ENCODE measurements around the gene IL17RD. TPM values are rescaled to one million over a fixed set of nuclear protein-coding genes. Genes with fewer than 3 reads are reported as not detected.

Gene IL17RD
- total and polyA plus RNA-seq, 2 of the 4 experiments (the other 2 are of a cell fraction), result 0.72 to 0.92 TPM

GRCh38 chr3:57170946-57171345 is 5.8 kb upstream of the IL17RD start:
- no peak overlapping the region for H3K14ac ChIP-seq (replicated peaks; ENCODE audit: low read depth, low read length)
- in situ Hi-C loops (cut with MboI; ENCODE audit: low sequenced_read_pairs) (loop anchor here (25.0 kb wide), 1 partner anchor 391 kb away; the partner anchor contains the start of gene PDE12), intact Hi-C loops (cut with micrococcal nuclease) (loop anchor here (2.0 to 10.0 kb wide), 6 partner anchors 56 to 681 kb away; partner anchors contain the start of genes APPL1 and PDE12), dilution Hi-C loops (cut with HindIII; ENCODE audit: low sequenced_read_pairs, unreplicated experiment) (no loop called here)
- H3K4me2 ChIP-seq (ENCODE audit: low read depth, low read length), result no peak overlapping the region
- ATAC-seq (ENCODE audit: low read depth) (no peak), DNase-seq (no peak)
- no TSS peak for BruUV-seq (replicated peaks)
- no peaks in the 10 kb centered on the region for H3K79me1 ChIP-seq (ENCODE audit: low read depth in 1 of 2, low read length in 2 of 2)
- ChIA-PET CTCF (interaction anchor here (0.6 to 1.4 kb wide), 3 partner anchors 59 to 176 kb away, joined by 3 read pairs; no protein-coding TSS in a partner anchor), POLR2A (ENCODE audit: unreplicated experiment) (interaction anchor here (0.7 kb wide), 1 partner anchor 17 kb away, joined by 3 read pairs; no protein-coding TSS in a partner anchor)
- no peaks in the 10 kb centered on the region for H3K36me3 ChIP-seq (ENCODE audit: control insufficient read depth, insufficient read depth, low read length)
- no peaks in the 10 kb centered on the region for H3K9me3 ChIP-seq (ENCODE audit: control insufficient read depth, insufficient read depth, low read length)
- no peak overlapping the region for H2BK120ac ChIP-seq (ENCODE audit: low read depth, low read length)
- H3K56ac ChIP-seq (ENCODE audit: extremely low read depth, insufficient read depth, low read length), result no peak overlapping the region
- no peak overlapping the region for H4K91ac ChIP-seq (ENCODE audit: insufficient read depth, low read depth, low read length)
- TF ChIP-seq RFX5 (IDR thresholded peaks at IDR 0.05; ENCODE audit: low read depth, low read length) (no peak), SMC3 (IDR thresholded peaks at IDR 0.05; ENCODE audit: low read depth, low read length) (no peak), POLR2A (IDR thresholded peaks at IDR 0.05; ENCODE audit: low read depth, low read length) (no peak), NFE2L2 (IDR thresholded peaks at IDR 0.05; ENCODE audit: low read depth, low read length) (no peak), MXI1 (IDR thresholded peaks at IDR 0.05; ENCODE audit: borderline replicate concordance, low read depth, low read length) (no peak), CHD1 (IDR thresholded peaks at IDR 0.05; ENCODE audit: low read depth, low read length) (no peak), RAD21 (IDR thresholded peaks at IDR 0.05; ENCODE audit: low read length) (no peak), MAFK (IDR thresholded peaks at IDR 0.05; ENCODE audit: low read depth, low read length) (no peak), CEBPB (IDR thresholded peaks at IDR 0.05; ENCODE audit: low read depth, low read length) (no peak), MAZ (IDR thresholded peaks at IDR 0.05; ENCODE audit: borderline replicate concordance, low read depth, low read length) (no peak), BHLHE40 (IDR thresholded peaks at IDR 0.05; ENCODE audit: low read depth, low read length) (no peak)
- TF ChIP-seq, protein P1, sequence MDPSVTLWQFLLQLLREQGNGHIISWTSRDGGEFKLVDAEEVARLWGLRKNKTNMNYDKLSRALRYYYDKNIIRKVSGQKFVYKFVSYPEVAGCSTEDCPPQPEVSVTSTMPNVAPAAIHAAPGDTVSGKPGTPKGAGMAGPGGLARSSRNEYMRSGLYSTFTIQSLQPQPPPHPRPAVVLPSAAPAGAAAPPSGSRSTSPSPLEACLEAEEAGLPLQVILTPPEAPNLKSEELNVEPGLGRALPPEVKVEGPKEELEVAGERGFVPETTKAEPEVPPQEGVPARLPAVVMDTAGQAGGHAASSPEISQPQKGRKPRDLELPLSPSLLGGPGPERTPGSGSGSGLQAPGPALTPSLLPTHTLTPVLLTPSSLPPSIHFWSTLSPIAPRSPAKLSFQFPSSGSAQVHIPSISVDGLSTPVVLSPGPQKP (IDR thresholded peaks at IDR 0.05; ENCODE audit: borderline replicate concordance, low read depth, low read length), result no peak
- TF ChIP-seq, protein P2, sequence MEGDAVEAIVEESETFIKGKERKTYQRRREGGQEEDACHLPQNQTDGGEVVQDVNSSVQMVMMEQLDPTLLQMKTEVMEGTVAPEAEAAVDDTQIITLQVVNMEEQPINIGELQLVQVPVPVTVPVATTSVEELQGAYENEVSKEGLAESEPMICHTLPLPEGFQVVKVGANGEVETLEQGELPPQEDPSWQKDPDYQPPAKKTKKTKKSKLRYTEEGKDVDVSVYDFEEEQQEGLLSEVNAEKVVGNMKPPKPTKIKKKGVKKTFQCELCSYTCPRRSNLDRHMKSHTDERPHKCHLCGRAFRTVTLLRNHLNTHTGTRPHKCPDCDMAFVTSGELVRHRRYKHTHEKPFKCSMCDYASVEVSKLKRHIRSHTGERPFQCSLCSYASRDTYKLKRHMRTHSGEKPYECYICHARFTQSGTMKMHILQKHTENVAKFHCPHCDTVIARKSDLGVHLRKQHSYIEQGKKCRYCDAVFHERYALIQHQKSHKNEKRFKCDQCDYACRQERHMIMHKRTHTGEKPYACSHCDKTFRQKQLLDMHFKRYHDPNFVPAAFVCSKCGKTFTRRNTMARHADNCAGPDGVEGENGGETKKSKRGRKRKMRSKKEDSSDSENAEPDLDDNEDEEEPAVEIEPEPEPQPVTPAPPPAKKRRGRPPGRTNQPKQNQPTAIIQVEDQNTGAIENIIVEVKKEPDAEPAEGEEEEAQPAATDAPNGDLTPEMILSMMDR (conservative IDR thresholded peaks at IDR 0.05; ENCODE audit: low read depth, low read length), result no peak
- no peak overlapping the region for H3K18ac ChIP-seq (ENCODE audit: low read depth, low read length)
- H2AFZ ChIP-seq (replicated peaks; ENCODE audit: low read length, poor library complexity), result no peak overlapping the region
- no peak overlapping the region for H3K9ac ChIP-seq (ENCODE audit: low read depth, low read length)
- no peak overlapping the region for H2AK9ac ChIP-seq (replicated peaks; ENCODE audit: low read depth, low read length, poor library complexity)
- no peak overlapping the region for H4K8ac ChIP-seq (ENCODE audit: low read depth in 2 of 2, low read length in 2 of 2)
- H3K27me3 ChIP-seq (ENCODE audit: control insufficient read depth, insufficient read depth, low read length), result peaks cover 22% of the 10 kb centered on the region
- H4K20me1 ChIP-seq (ENCODE audit: insufficient read depth, low read length), result no peaks in the 10 kb centered on the region
- no peak overlapping the region for H3K23ac ChIP-seq (ENCODE audit: low read depth, low read length)
- no peak overlapping the region for H3K4ac ChIP-seq (ENCODE audit: low read depth, low read length)
- peaks cover 3% of the 10 kb centered on the region; the same call in 1 of the 2 replicates for H3K4me1 ChIP-seq (ENCODE audit: control insufficient read depth, insufficient read depth, low read length)
- no peak overlapping the region for H2BK15ac ChIP-seq (ENCODE audit: low read depth, low read length)
- no CpG with 5 or more reads among the region's 1 CpG for WGBS, 2 experiments (ENCODE audit: extremely low coverage in 2 of 2, insufficient read length in 1 of 2)
- no peaks in the 10 kb centered on the region for H3K9me1 ChIP-seq (ENCODE audit: insufficient read depth, low read length)
- H3K4me3 ChIP-seq (ENCODE audit: insufficient read depth, low read depth, low read length), result no peak overlapping the region
- no peak overlapping the region for H3K27ac ChIP-seq (ENCODE audit: insufficient read depth, low read length)
- no peak overlapping the region for H4K5ac ChIP-seq (ENCODE audit: low read depth, low read length)
- H2AK5ac ChIP-seq (ENCODE audit: low read depth, low read length), result no peak overlapping the region
- no peak overlapping the region for H2BK20ac ChIP-seq (ENCODE audit: low read depth, low read length)
- H2BK5ac ChIP-seq (ENCODE audit: low read depth, low read length, poor library complexity, severe bottlenecking), result no peak overlapping the region
